Measurements from ENCODE around the gene PAX5. TPM values are rescaled to one million over a fixed set of nuclear protein-coding genes. Genes with fewer than 3 reads are reported as not detected.

The PAX5 gene
- total RNA-seq, 3 donors from 2014 or later = 0.29 to 0.32 TPM; not detected in 1

- ATAC-seq (no peak), DNase-seq (no peak)
- Histone ChIP-seq H3K4me1 (ENCODE audit: low read depth) (no peaks in the 10 kb centered on the region), H3K36me3 (ENCODE audit: low read depth) (no peaks in the 10 kb centered on the region), H3K4me3 (no peak overlapping the region), H3K9me3 (no peaks in the 10 kb centered on the region)
- TF ChIP-seq CTCF (IDR thresholded peaks at IDR 0.05) = no peak
- intact Hi-C loops (cut with DNase I, micrococcal nuclease) = no loop called here
Measured at GRCh38 chr9:36902080-36902716, 131.9 kb downstream of the PAX5 start.

- Histone ChIP-seq H3K9me3 (no peaks in the 10 kb centered on the region), H3K36me3 (ENCODE audit: low read depth) (no peaks in the 10 kb centered on the region), H3K4me1 (ENCODE audit: low read depth) (no peaks in the 10 kb centered on the region), H3K4me3 (no peak overlapping the region)
- ATAC-seq (no peak), DNase-seq (no peak)
- intact Hi-C loops (cut with DNase I, micrococcal nuclease) = no loop called here
- TF ChIP-seq CTCF (IDR thresholded peaks at IDR 0.05) = no peak
Measured at GRCh38 chr9:36901528-36901927, 132.5 kb downstream of the PAX5 start.

GRCh38 chr9:36900856-36901220 is 133.2 kb downstream of the PAX5 start:
- ATAC-seq (no peak), DNase-seq (no peak)
- H3K4me1 ChIP-seq (ENCODE audit: low read depth) = no peaks in the 10 kb centered on the region
- no peak for TF ChIP-seq CTCF (IDR thresholded peaks at IDR 0.05)
- H3K36me3 ChIP-seq (ENCODE audit: low read depth) = no peaks in the 10 kb centered on the region
- intact Hi-C loops (cut with DNase I, micrococcal nuclease) = no loop called here
- no peaks in the 10 kb centered on the region for H3K9me3 ChIP-seq
- H3K4me3 ChIP-seq = no peak overlapping the region

- no peak for DNase-seq
- intact Hi-C loops (cut with DNase I, micrococcal nuclease) = no loop called here
- no peak for TF ChIP-seq CTCF (IDR thresholded peaks at IDR 0.05)
- Histone ChIP-seq H3K4me1 (ENCODE audit: low read depth) (no peaks in the 10 kb centered on the region), H3K36me3 (ENCODE audit: low read depth) (no peaks in the 10 kb centered on the region), H3K4me3 (no peak overlapping the region), H3K9me3 (no peaks in the 10 kb centered on the region)
- no peak for ATAC-seq
Measured at GRCh38 chr9:36900136-36900855, 133.8 kb downstream of the PAX5 start.

GRCh38 chr9:36899406-36899805 is 134.7 kb downstream of the PAX5 start:
- no peaks in the 10 kb centered on the region for H3K36me3 ChIP-seq (ENCODE audit: low read depth)
- no peaks in the 10 kb centered on the region for H3K9me3 ChIP-seq
- H3K4me1 ChIP-seq (ENCODE audit: low read depth) = no peaks in the 10 kb centered on the region
- H3K4me3 ChIP-seq = no peak overlapping the region
- DNase-seq = no peak
- ATAC-seq = no peak
- intact Hi-C loops (cut with DNase I, micrococcal nuclease) = no loop called here
- TF ChIP-seq CTCF (IDR thresholded peaks at IDR 0.05) = no peak

Measured in mucosa of descending colon (tissue), 3 donors.